Measurements from ENCODE around the gene PCBP3.

- TF ChIP-seq POLR2A (IDR thresholded peaks at IDR 0.05), result no peak
- no peak for TF ChIP-seq CTCF (IDR thresholded peaks at IDR 0.05)
These were observed 341.1 kb downstream of the PCBP3 start for GRCh38 chr21:45984584-45985095.
